Measurements from ENCODE around the gene TIPIN.
"Not testable (repeated sequence)": the region's sequence is repeated elsewhere in the genome, so short reads cannot be mapped to it uniquely, and the experiment has no call there.

TIPIN gene, protein sequence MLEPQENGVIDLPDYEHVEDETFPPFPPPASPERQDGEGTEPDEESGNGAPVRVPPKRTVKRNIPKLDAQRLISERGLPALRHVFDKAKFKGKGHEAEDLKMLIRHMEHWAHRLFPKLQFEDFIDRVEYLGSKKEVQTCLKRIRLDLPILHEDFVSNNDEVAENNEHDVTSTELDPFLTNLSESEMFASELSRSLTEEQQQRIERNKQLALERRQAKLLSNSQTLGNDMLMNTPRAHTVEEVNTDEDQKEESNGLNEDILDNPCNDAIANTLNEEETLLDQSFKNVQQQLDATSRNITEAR

GRCh38 chr15:66356359-66357236, at the start of gene TIPIN:
TIPIN (minus strand) TSS chr15:66356685; CDS start chr15:66352947, 3,738 bp downstream.
- peak; percentile 94 to 96 (median 94) for DNase-seq (ENCODE audit: low read depth in 3 of 3)

DNA sequence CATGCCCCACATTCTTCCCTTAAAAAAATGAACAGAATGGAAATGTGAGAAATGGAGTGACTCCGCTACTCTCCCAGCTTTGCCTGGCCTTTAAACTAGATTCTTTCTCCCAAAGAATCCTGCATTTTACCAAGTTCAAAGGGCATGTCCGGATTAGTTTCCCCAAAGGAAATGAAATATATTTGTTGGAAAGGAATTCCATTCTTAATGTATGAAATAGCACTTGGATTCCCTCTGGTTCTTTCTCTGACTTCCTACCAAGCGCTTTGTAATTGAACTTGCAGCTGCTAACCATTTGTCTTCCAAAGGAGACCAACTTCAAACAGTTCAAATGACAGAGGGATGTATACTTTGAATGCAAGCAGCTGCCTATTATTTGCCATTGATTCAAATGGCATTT, 49.1 kb upstream of the TIPIN start:
- no peak for DNase-seq (ENCODE audit: low read depth in 3 of 3)

- DNase-seq (ENCODE audit: low read depth in 3 of 3): no peak
These were observed 48.5 kb upstream of the TIPIN start for GRCh38 chr15:66405007-66405406.

DNA sequence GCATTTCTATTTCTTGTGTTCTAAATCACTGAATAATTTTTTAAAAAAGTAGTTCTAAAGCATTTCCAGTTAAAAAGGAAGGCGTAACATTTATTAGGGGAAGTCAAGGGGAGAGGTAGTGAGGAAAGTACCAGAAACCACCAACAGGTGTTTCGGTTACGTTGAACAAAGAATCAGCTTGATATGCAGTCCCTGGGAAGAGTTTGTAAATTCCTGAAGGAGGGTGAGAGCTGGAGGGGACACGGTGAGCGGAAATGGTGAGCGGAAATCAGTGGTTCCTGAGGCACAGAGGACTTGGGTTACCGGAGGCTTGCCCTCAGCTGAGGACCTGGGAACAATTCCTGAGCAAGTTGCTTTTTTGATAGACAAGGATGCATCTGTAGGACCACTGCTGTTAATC, 48.0 kb upstream of the TIPIN start:
- DNase-seq (ENCODE audit: low read depth in 3 of 3): no peak

GRCh38 chr15:66404122-66404521, 47.6 kb upstream of the TIPIN start:
- no peak for DNase-seq (ENCODE audit: low read depth in 3 of 3)

DNA sequence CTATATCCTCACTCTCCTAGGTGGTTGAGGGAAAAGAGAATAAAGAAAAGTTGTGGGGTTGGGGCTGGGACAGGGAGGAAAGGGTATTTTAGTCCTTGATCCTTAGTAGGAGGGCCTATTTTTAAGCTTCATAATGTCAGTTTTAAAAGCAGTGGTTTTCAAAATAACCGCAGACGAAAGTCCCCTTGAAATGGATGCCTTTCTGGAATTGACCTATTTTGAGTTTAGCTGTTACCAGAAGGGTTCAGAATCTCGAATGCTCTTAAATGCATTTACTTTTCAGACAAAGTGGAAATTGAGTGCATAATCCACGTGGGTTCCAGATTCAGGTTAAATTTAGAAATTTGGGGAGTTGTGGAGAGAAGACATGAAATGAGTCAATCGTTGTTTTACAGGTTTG, 46.8 kb upstream of the TIPIN start:
- DNase-seq (ENCODE audit: low read depth in 3 of 3): no peak

GRCh38 chr15:66402761-66403284, 46.3 kb upstream of the TIPIN start:
- DNase-seq (ENCODE audit: low read depth in 3 of 3): no peak

DNA sequence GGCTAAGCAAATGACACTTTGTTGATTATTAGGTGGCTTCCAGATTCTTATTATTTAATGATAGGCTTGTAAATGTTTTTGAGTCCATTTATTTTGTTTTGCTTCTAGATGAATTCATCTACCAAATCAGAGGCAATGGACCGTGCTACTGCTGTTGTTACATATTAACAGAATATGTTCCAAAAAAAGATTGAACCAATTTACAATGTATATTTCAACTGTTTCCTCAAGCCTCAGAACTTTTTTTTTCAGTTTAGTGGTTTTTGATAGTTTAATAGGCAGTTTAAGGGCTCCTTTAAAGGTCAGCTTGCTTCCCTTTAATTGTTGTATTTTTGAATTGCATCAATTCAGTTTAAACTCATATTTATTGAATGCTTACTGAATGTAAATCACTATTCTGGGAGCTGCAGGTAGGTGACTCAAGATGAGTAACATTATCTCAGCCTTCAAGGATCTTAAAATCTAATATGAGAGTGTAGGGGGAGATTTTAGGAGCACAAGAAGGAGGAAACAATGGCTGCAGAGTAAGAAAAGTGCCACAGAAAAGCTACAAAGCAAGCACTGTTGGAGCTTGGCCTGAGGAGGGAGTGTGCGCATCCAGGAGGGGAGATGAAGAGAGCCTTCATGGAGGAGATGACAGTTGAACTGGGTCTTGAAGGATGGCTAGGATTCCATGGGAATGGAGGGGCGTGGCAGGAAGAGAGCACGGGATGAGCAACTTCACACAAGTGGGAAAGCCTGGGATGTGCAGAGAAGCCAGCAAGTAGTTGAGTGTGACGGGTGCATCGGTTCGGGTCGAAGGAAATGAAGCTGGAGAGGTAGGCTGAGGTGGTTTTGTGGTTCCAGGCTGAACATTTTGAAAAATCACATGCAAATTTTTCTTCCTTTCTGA, 44.9 kb upstream of the TIPIN start:
- no peak for DNase-seq (ENCODE audit: low read depth in 3 of 3)

GRCh38 chr15:66400351-66400774, 43.9 kb upstream of the TIPIN start:
- no peak for DNase-seq (ENCODE audit: low read depth in 3 of 3)

- no peak for DNase-seq (ENCODE audit: low read depth in 3 of 3)
These were observed 42.8 kb upstream of the TIPIN start for GRCh38 chr15:66399276-66399675.

DNA sequence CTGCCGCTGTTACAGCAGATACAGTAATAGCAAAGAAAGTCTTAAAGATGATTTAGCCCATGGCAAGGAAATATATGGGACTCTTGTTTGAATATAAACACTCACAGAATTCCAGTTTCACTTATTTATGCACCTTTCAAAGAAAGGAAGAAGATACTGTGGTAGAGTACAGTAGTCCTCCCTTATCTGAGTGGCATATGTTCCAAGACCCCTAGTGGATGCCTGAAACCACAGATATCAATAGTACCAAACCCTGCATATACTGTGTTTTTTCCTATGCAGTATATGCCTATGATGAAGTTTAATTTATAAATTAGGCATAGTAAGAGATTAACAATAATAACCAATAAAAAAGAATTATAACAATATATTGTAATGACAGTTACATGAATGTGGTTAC, 38.4 kb upstream of the TIPIN start:
- DNase-seq (ENCODE audit: low read depth in 3 of 3): no peak

GRCh38 chr15:66394472-66394871, 38.0 kb upstream of the TIPIN start:
- no peak for DNase-seq (ENCODE audit: low read depth in 3 of 3)

DNA sequence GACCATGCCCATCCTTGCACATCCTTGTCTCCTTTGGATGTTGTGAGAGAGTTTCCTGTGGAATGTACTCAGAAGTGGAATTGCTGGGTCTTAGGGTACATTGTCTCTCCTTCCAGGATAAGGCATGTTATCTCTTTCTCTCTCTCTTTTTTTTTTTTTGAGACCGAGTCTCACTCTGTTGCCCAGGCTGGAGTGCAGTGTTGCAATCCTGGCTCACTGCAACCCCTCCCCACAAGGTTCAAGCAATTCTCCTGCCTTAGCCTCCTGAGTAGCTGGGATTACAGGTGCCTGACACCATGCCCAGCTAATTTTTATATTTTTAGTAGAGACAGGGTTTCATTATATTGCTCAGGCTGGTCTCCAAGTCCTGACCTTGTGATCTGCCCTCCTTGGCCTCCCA, 36.6 kb upstream of the TIPIN start:
- DNase-seq (ENCODE audit: low read depth in 3 of 3): not testable (repeated sequence)

GRCh38 chr15:66390678-66391077, 34.2 kb upstream of the TIPIN start:
- DNase-seq (ENCODE audit: low read depth in 3 of 3): no peak

GRCh38 chr15:66389859-66390381, 33.4 kb upstream of the TIPIN start:
- no peak for DNase-seq (ENCODE audit: low read depth in 3 of 3)

DNA sequence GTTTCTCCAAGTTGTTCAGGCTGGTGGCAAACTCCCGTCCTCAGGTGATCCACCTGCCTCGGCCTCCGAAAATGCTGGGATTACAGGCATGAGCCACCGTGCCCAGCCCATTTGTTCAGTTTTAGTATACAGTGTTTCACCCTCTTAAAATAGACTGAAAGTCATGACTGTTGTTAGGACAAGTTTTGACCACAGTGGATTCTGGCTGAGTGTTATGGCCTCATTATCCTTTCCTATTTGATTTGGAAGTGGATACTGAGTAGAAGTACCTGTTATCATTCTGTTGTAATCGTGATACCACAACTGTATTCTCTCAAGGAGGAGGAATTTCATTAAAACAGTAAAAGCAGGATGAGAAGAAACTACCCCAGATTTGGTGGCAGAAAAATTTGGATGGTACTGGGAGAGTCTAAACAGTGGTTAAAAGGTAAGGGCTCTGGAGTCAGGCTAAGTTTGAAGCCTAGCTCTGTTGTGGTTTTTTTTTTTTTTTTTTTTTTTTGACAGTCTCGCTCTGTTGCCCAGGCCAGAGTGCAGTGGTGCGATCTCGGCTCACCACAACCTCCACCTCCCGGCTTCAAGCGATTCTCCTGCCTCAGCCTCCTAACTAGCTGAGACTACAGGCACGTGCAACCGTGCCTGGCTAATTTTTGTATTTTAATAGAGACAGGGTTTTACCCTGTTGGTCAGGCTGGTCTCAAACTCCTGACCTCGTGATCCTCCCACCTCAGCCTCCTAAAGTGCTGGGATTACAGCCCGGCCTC, 32.8 kb upstream of the TIPIN start:
- DNase-seq (ENCODE audit: low read depth in 3 of 3): no peak

DNA sequence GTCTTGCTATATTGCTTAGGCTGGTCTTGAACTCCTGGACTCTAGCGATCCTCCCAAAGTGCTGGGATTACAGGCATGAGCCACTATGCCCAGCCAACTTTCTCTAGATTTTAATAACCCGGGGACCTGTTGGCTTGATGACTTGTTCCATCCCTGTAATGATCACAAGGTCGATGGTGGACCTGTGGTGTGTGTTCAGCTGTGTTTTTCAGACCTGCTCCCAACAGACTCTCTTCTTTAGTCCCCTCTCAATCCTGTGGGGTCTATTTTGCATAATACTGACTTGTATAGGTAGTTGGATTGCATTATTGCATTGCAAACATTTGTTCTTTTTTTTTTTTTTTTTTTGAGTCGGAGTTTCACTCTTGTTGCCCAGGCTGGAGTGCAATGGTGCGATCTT, 32.1 kb upstream of the TIPIN start:
- no peak for DNase-seq (ENCODE audit: low read depth in 3 of 3)

- DNase-seq (ENCODE audit: low read depth in 3 of 3): no peak
These were observed 31.5 kb upstream of the TIPIN start for GRCh38 chr15:66388043-66388363.

GRCh38 chr15:66387163-66388042, 30.9 kb upstream of the TIPIN start:
- peak; percentile 68 to 71 (median 69) for DNase-seq (ENCODE audit: low read depth in 3 of 3)
